ENCODE results near the gene EMC8. TPM values are rescaled to one million over a fixed set of nuclear protein-coding genes. Genes with fewer than 3 reads are reported as not detected.

EMC8 gene
- polyA plus RNA-seq, 1 donor (not counting 4 experiments of a cell fraction or from before 2014, with no cell fraction given): 38.5 TPM

DNA sequence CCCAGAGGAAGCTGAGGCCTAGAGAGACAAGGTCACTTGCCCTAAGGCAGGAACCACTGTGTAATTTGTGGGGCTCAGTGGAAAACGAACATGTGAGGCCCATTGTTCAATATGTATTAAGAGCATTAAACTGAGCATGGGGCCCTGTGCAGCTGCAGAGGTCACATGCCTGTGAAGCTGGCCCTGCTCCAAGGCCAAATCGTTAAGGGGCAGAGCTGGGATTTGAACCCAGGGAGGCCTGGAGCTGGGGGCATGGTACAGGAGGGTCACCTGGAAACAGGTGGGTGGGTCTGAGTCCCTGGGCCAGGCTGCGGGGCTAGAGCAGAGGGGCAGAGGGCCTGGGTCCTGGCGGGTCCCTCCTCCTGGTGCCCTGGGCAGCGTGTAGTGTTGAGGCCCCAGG lies 68.2 kb downstream of the EMC8 start:
- H3K79me2 ChIP-seq (ENCODE audit: control insufficient read depth, insufficient read depth, low read length): peaks cover 95% of the 10 kb centered on the region
- no peak overlapping the region for H3K9ac ChIP-seq (ENCODE audit: control insufficient read depth, extremely low read depth, insufficient read depth, low read length)
- H3K9me3 ChIP-seq (ENCODE audit: control insufficient read depth, low read depth, low read length): no peaks in the 10 kb centered on the region
- H3K36me3 ChIP-seq (ENCODE audit: control insufficient read depth in 2 of 2, extremely low read depth in 1 of 2, insufficient read depth in 2 of 2, low read length in 2 of 2): peaks cover 51 to 85% of the 10 kb centered on the region in 2 experiments
- peaks cover 3% of the 10 kb centered on the region for H3K4me1 ChIP-seq (ENCODE audit: control insufficient read depth, extremely low read depth, insufficient read depth, low read length)
- FAIRE-seq: no peak
- dilution Hi-C loops (cut with MboI; ENCODE audit: extremely low pct_ligation_motif_present, low sequenced_read_pairs): no loop called here
- H4K20me1 ChIP-seq (ENCODE audit: control insufficient read depth, extremely low read depth, insufficient read depth, low read length): peaks cover 58% of the 10 kb centered on the region
- H3K4me2 ChIP-seq (ENCODE audit: control insufficient read depth, extremely low read depth, insufficient read depth, low read depth, low read length): no peak overlapping the region
- no peak overlapping the region for H3K4me3 ChIP-seq (ENCODE audit: control insufficient read depth in 2 of 3, extremely low read depth in 1 of 3, insufficient read depth in 2 of 3, low read depth in 1 of 3, low read length in 3 of 3)
- H3K27me3 ChIP-seq (ENCODE audit: control insufficient read depth, extremely low read depth, insufficient read depth, low read length): no peaks in the 10 kb centered on the region
- H3K27ac ChIP-seq (ENCODE audit: control insufficient read depth, insufficient read depth, low read length): no peak overlapping the region
- TF ChIP-seq, protein P1, sequence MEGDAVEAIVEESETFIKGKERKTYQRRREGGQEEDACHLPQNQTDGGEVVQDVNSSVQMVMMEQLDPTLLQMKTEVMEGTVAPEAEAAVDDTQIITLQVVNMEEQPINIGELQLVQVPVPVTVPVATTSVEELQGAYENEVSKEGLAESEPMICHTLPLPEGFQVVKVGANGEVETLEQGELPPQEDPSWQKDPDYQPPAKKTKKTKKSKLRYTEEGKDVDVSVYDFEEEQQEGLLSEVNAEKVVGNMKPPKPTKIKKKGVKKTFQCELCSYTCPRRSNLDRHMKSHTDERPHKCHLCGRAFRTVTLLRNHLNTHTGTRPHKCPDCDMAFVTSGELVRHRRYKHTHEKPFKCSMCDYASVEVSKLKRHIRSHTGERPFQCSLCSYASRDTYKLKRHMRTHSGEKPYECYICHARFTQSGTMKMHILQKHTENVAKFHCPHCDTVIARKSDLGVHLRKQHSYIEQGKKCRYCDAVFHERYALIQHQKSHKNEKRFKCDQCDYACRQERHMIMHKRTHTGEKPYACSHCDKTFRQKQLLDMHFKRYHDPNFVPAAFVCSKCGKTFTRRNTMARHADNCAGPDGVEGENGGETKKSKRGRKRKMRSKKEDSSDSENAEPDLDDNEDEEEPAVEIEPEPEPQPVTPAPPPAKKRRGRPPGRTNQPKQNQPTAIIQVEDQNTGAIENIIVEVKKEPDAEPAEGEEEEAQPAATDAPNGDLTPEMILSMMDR (optimal IDR thresholded peaks at IDR 0.05 in 1 of 3, IDR thresholded peaks at IDR 0.05 in 1 of 3, conservative IDR thresholded peaks at IDR 0.05 in 1 of 3; ENCODE audit: extremely low read depth in 1 of 3, insufficient read depth in 2 of 3, low read length in 3 of 3): no peak
- TF ChIP-seq EZH2 (IDR thresholded peaks at IDR 0.05; ENCODE audit: low read length): no peak
- peaks cover 2% of the 10 kb centered on the region for H3K9me1 ChIP-seq (ENCODE audit: control insufficient read depth, extremely low read depth, insufficient read depth, low read length)
- H2AFZ ChIP-seq (ENCODE audit: control insufficient read depth, low read length): no peak overlapping the region
- no peak for DNase-seq (ENCODE audit: low read depth, low spot score)

DNA sequence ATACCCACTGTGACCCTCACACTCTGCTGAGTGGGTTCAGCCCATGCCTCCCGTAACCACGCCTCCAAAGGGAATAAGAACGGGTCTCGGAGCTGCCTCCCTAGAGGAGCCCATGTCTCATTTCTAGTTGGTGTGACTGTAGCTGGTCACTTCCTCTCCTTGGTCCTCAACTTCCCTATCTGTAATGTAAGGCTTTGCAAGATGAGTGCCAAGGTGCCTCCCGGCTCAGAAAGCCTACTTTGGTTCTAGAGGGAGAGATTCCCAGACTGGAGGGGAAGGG lies 69.2 kb downstream of the EMC8 start:
- TF ChIP-seq, protein P1 (optimal IDR thresholded peaks at IDR 0.05 in 1 of 3, IDR thresholded peaks at IDR 0.05 in 1 of 3, conservative IDR thresholded peaks at IDR 0.05 in 1 of 3; ENCODE audit: extremely low read depth in 1 of 3, insufficient read depth in 2 of 3, low read length in 3 of 3): no peak
- no peak for TF ChIP-seq EZH2 (IDR thresholded peaks at IDR 0.05; ENCODE audit: low read length)
- H3K9me1 ChIP-seq (ENCODE audit: control insufficient read depth, extremely low read depth, insufficient read depth, low read length): peaks cover 2% of the 10 kb centered on the region
- no peak for FAIRE-seq
- no peaks in the 10 kb centered on the region for H3K9me3 ChIP-seq (ENCODE audit: control insufficient read depth, low read depth, low read length)
- peaks cover 3% of the 10 kb centered on the region for H3K4me1 ChIP-seq (ENCODE audit: control insufficient read depth, extremely low read depth, insufficient read depth, low read length)
- H3K4me3 ChIP-seq (ENCODE audit: control insufficient read depth in 2 of 3, extremely low read depth in 1 of 3, insufficient read depth in 2 of 3, low read depth in 1 of 3, low read length in 3 of 3): no peak overlapping the region
- H2AFZ ChIP-seq (ENCODE audit: control insufficient read depth, low read length): no peak overlapping the region
- H3K9ac ChIP-seq (ENCODE audit: control insufficient read depth, extremely low read depth, insufficient read depth, low read length): no peak overlapping the region
- H3K27me3 ChIP-seq (ENCODE audit: control insufficient read depth, extremely low read depth, insufficient read depth, low read length): no peaks in the 10 kb centered on the region
- H3K36me3 ChIP-seq (ENCODE audit: control insufficient read depth in 2 of 2, extremely low read depth in 1 of 2, insufficient read depth in 2 of 2, low read length in 2 of 2): peaks cover 57 to 86% of the 10 kb centered on the region in 2 experiments
- H3K4me2 ChIP-seq (ENCODE audit: control insufficient read depth, extremely low read depth, insufficient read depth, low read depth, low read length): no peak overlapping the region
- H4K20me1 ChIP-seq (ENCODE audit: control insufficient read depth, extremely low read depth, insufficient read depth, low read length): peaks cover 57% of the 10 kb centered on the region
- H3K79me2 ChIP-seq (ENCODE audit: control insufficient read depth, insufficient read depth, low read length): peaks cover 93% of the 10 kb centered on the region
- dilution Hi-C loops (cut with MboI; ENCODE audit: extremely low pct_ligation_motif_present, low sequenced_read_pairs): no loop called here
- no peak for DNase-seq (ENCODE audit: low read depth, low spot score)
- no peak overlapping the region for H3K27ac ChIP-seq (ENCODE audit: control insufficient read depth, insufficient read depth, low read length)
